ENCODE measurements around the gene SLC44A5.

SLC44A5 gene

GRCh38 chr1:75528001-75528400 is 82.9 kb downstream of the SLC44A5 start:
- H3K9me3 Mint-ChIP-seq, result peaks cover 4% of the 10 kb centered on the region
- no peaks in the 10 kb centered on the region for H3K36me3 Mint-ChIP-seq
- no peak overlapping the region for H3K27ac Mint-ChIP-seq
- H3K4me1 Mint-ChIP-seq, result no peaks in the 10 kb centered on the region
- ATAC-seq (ENCODE audit: low read depth), result no peak
- H3K4me3 Mint-ChIP-seq, result no peak overlapping the region
- H3K27me3 Mint-ChIP-seq, result no peaks in the 10 kb centered on the region
- no peak for DNase-seq (ENCODE audit: low spot score in 2 of 2)

- peaks cover 5% of the 10 kb centered on the region for H3K27me3 Mint-ChIP-seq
- H3K36me3 Mint-ChIP-seq, result no peaks in the 10 kb centered on the region
- no peak for DNase-seq (ENCODE audit: low spot score in 2 of 2)
- H3K4me3 Mint-ChIP-seq, result no peak overlapping the region
- no peaks in the 10 kb centered on the region for H3K4me1 Mint-ChIP-seq
- peaks cover 4% of the 10 kb centered on the region for H3K9me3 Mint-ChIP-seq
- no peak overlapping the region for H3K27ac Mint-ChIP-seq
- no peak for ATAC-seq (ENCODE audit: low read depth)
Measured at GRCh38 chr1:75522389-75522788, 88.5 kb downstream of the SLC44A5 start.

GRCh38 chr1:75521658-75522057 is 89.3 kb downstream of the SLC44A5 start:
- Mint-ChIP-seq H3K4me1 (no peaks in the 10 kb centered on the region), H3K36me3 (no peaks in the 10 kb centered on the region), H3K4me3 (no peak overlapping the region), H3K27ac (no peak overlapping the region), H3K9me3 (peaks cover 4% of the 10 kb centered on the region), H3K27me3 (peaks cover 8% of the 10 kb centered on the region)
- no peak for DNase-seq (ENCODE audit: low spot score in 2 of 2)
- ATAC-seq (ENCODE audit: low read depth), result no peak

- Mint-ChIP-seq H3K4me3 (no peak overlapping the region), H3K27me3 (peaks cover 8% of the 10 kb centered on the region), H3K9me3 (peaks cover 4% of the 10 kb centered on the region), H3K36me3 (no peaks in the 10 kb centered on the region), H3K27ac (no peak overlapping the region), H3K4me1 (no peaks in the 10 kb centered on the region)
- ATAC-seq (ENCODE audit: low read depth) (no peak), DNase-seq (ENCODE audit: low spot score in 2 of 2) (no peak)
Measured at GRCh38 chr1:75520862-75521475, 89.9 kb downstream of the SLC44A5 start.

- Mint-ChIP-seq H3K4me3 (no peak overlapping the region), H3K9me3 (peaks cover 4% of the 10 kb centered on the region), H3K27me3 (peaks cover 8% of the 10 kb centered on the region), H3K27ac (no peak overlapping the region), H3K4me1 (no peaks in the 10 kb centered on the region), H3K36me3 (no peaks in the 10 kb centered on the region)
- ATAC-seq (ENCODE audit: low read depth), result no peak
- DNase-seq (ENCODE audit: low spot score in 2 of 2), result no peak
Measured at GRCh38 chr1:75519651-75520427, 91.1 kb downstream of the SLC44A5 start.

GRCh38 chr1:75518686-75519085 is 92.2 kb downstream of the SLC44A5 start:
- ATAC-seq (ENCODE audit: low read depth) (no peak), DNase-seq (ENCODE audit: low spot score in 2 of 2) (no peak)
- H3K27me3 Mint-ChIP-seq, result peaks cover 8% of the 10 kb centered on the region
- no peaks in the 10 kb centered on the region for H3K9me3 Mint-ChIP-seq
- no peak overlapping the region for H3K4me3 Mint-ChIP-seq
- H3K36me3 Mint-ChIP-seq, result no peaks in the 10 kb centered on the region
- H3K27ac Mint-ChIP-seq, result no peak overlapping the region
- H3K4me1 Mint-ChIP-seq, result no peaks in the 10 kb centered on the region

GRCh38 chr1:75514270-75514669 is 96.6 kb downstream of the SLC44A5 start:
- Mint-ChIP-seq H3K4me3 (no peak overlapping the region), H3K27ac (no peak overlapping the region), H3K36me3 (no peaks in the 10 kb centered on the region), H3K9me3 (no peaks in the 10 kb centered on the region), H3K4me1 (no peaks in the 10 kb centered on the region), H3K27me3 (peaks cover 4% of the 10 kb centered on the region)
- DNase-seq (ENCODE audit: low spot score in 2 of 2) (no peak), ATAC-seq (ENCODE audit: low read depth) (no peak)

- Mint-ChIP-seq H3K27me3 (no peaks in the 10 kb centered on the region), H3K9me3 (peaks cover 1% of the 10 kb centered on the region), H3K4me1 (peaks cover 6% of the 10 kb centered on the region), H3K4me3 (no peak overlapping the region), H3K27ac (no peak overlapping the region), H3K36me3 (peaks cover 1% of the 10 kb centered on the region)
- ATAC-seq (ENCODE audit: low read depth) (no peak), DNase-seq (ENCODE audit: low spot score in 2 of 2) (no peak)
Measured at GRCh38 chr1:75506976-75507375, 103.9 kb downstream of the SLC44A5 start.

GRCh38 chr1:75503221-75503974 is 107.5 kb downstream of the SLC44A5 start:
- DNase-seq (ENCODE audit: low spot score in 2 of 2) (no peak), ATAC-seq (ENCODE audit: low read depth) (no peak)
- Mint-ChIP-seq H3K27ac (no peak overlapping the region), H3K9me3 (peaks cover 1% of the 10 kb centered on the region), H3K4me1 (peaks cover 6% of the 10 kb centered on the region), H3K27me3 (peaks cover 1% of the 10 kb centered on the region), H3K36me3 (peaks cover 1% of the 10 kb centered on the region), H3K4me3 (no peak overlapping the region)

GRCh38 chr1:75502776-75503175 is 108.1 kb downstream of the SLC44A5 start:
- Mint-ChIP-seq H3K27ac (no peak overlapping the region), H3K4me3 (no peak overlapping the region), H3K36me3 (peaks cover 1% of the 10 kb centered on the region), H3K9me3 (peaks cover 1% of the 10 kb centered on the region), H3K27me3 (peaks cover 1% of the 10 kb centered on the region), H3K4me1 (peaks cover 6% of the 10 kb centered on the region)
- DNase-seq (ENCODE audit: low spot score in 2 of 2) (no peak), ATAC-seq (ENCODE audit: low read depth) (no peak)

GRCh38 chr1:75501577-75502295 is 109.2 kb downstream of the SLC44A5 start:
- peaks cover 6% of the 10 kb centered on the region for H3K4me1 Mint-ChIP-seq
- peaks cover 1% of the 10 kb centered on the region for H3K36me3 Mint-ChIP-seq
- H3K9me3 Mint-ChIP-seq, result peaks cover 1% of the 10 kb centered on the region
- no peak overlapping the region for H3K4me3 Mint-ChIP-seq
- DNase-seq (ENCODE audit: low spot score in 2 of 2), result no peak
- H3K27ac Mint-ChIP-seq, result no peak overlapping the region
- no peak for ATAC-seq (ENCODE audit: low read depth)
- peaks cover 1% of the 10 kb centered on the region for H3K27me3 Mint-ChIP-seq

GRCh38 chr1:75492011-75492410 is 118.9 kb downstream of the SLC44A5 start:
- H3K9me3 Mint-ChIP-seq, result peaks cover 4% of the 10 kb centered on the region
- H3K27me3 Mint-ChIP-seq, result no peaks in the 10 kb centered on the region
- H3K27ac Mint-ChIP-seq, result no peak overlapping the region
- ATAC-seq (ENCODE audit: low read depth) (no peak), DNase-seq (ENCODE audit: low spot score in 2 of 2) (no peak)
- H3K36me3 Mint-ChIP-seq, result no peaks in the 10 kb centered on the region
- H3K4me1 Mint-ChIP-seq, result no peaks in the 10 kb centered on the region
- H3K4me3 Mint-ChIP-seq, result no peak overlapping the region

- no peaks in the 10 kb centered on the region for H3K27me3 Mint-ChIP-seq
- ATAC-seq (ENCODE audit: low read depth) (no peak), DNase-seq (ENCODE audit: low spot score in 2 of 2) (no peak)
- no peak overlapping the region for H3K27ac Mint-ChIP-seq
- H3K9me3 Mint-ChIP-seq, result peaks cover 5% of the 10 kb centered on the region
- no peaks in the 10 kb centered on the region for H3K4me1 Mint-ChIP-seq
- no peak overlapping the region for H3K4me3 Mint-ChIP-seq
- H3K36me3 Mint-ChIP-seq, result peaks cover 2% of the 10 kb centered on the region
Measured at GRCh38 chr1:75487399-75487798, 123.5 kb downstream of the SLC44A5 start.

- Mint-ChIP-seq H3K9me3 (peaks cover 5% of the 10 kb centered on the region), H3K36me3 (peaks cover 2% of the 10 kb centered on the region), H3K4me3 (no peak overlapping the region), H3K27ac (no peak overlapping the region), H3K4me1 (no peaks in the 10 kb centered on the region), H3K27me3 (no peaks in the 10 kb centered on the region)
- no peak for DNase-seq (ENCODE audit: low spot score in 2 of 2)
- ATAC-seq (ENCODE audit: low read depth), result no peak
Measured at GRCh38 chr1:75484789-75485188, 126.1 kb downstream of the SLC44A5 start.

All from memory B cell (primary cell).